Effector memory CD4-positive, alpha-beta T cell (primary cell): Measurements from ENCODE around the gene TMOD1.
"Not testable (repeated sequence)": the region's sequence is repeated elsewhere in the genome, so short reads cannot be mapped to it uniquely, and the experiment has no call there.

Experiments
- DNase-seq, 3 donors: peaks; one replicate each; pipeline ENCODE4 v3.0.0-alpha.2; 2020
- H3K27ac ChIP-seq: 2 replicates; pipeline ENCODE4 v1.7.0; 2013; ENCODE audit warnings: mild to moderate bottlenecking, low read length, moderate library complexity; ENCODE audit not compliant: insufficient read depth, poor library complexity, severe bottlenecking
- H3K27me3 ChIP-seq: replicated peaks from 2 replicates; pipeline ENCODE4 v1.7.0; 2013; ENCODE audit warnings: mild to moderate bottlenecking, low read length; ENCODE audit not compliant: insufficient read depth, control insufficient read depth, poor library complexity, severe bottlenecking
- H3K36me3 ChIP-seq: 2 replicates; pipeline ENCODE4 v1.7.0; 2013; ENCODE audit warnings: mild to moderate bottlenecking, low read length, moderate library complexity; ENCODE audit not compliant: control insufficient read depth, insufficient read depth
- H3K4me1 ChIP-seq: 2 replicates; pipeline ENCODE4 v1.7.0; 2013; ENCODE audit warnings: low read length, mild to moderate bottlenecking; ENCODE audit not compliant: control insufficient read depth, insufficient read depth, poor library complexity, severe bottlenecking
- H3K4me3 ChIP-seq: 2 replicates; pipeline ENCODE4 v1.7.0; 2013; ENCODE audit warnings: low read length, low read depth, mild to moderate bottlenecking; ENCODE audit not compliant: insufficient read depth, poor library complexity, severe bottlenecking
- H3K9me3 ChIP-seq: 2 replicates; pipeline ENCODE4 v1.7.0; 2013; ENCODE audit warnings: mild to moderate bottlenecking, low read length, moderate library complexity; ENCODE audit not compliant: control insufficient read depth

The TMOD1 gene

DNA sequence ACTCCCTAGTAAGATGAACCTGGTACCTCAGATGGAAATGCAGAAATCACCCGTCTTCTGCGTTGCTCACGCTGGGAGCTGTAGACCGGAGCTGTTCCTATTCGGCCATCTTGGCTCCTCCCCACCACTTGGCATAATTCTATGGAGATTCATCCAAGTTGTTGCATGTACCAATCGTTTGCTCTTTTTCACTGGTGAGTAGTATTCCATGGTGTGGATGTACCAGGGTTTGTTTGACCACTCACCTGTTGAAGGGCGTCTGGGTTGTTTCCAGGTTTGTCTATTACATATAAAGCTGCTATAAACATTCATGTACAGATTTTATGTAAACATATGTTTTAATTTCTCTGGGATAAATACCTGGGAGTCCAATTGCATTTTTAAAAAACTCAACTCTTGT, 85.4 kb downstream of the TMOD1 start:
- not testable (repeated sequence) for H3K4me3 ChIP-seq, H3K9me3 ChIP-seq, DNase-seq, H3K27me3 ChIP-seq, H3K36me3 ChIP-seq, H3K27ac ChIP-seq, H3K4me1 ChIP-seq

- H3K27ac ChIP-seq: no peak overlapping the region
- no peak overlapping the region for H3K4me3 ChIP-seq
- no peaks in the 10 kb centered on the region for H3K27me3 ChIP-seq
- no peaks in the 10 kb centered on the region for H3K4me1 ChIP-seq
- H3K36me3 ChIP-seq: no peaks in the 10 kb centered on the region
- H3K9me3 ChIP-seq: no peaks in the 10 kb centered on the region
- no peak for DNase-seq
Observed at GRCh38 chr9:97591535-97591934, 90.1 kb downstream of the TMOD1 start.

DNA sequence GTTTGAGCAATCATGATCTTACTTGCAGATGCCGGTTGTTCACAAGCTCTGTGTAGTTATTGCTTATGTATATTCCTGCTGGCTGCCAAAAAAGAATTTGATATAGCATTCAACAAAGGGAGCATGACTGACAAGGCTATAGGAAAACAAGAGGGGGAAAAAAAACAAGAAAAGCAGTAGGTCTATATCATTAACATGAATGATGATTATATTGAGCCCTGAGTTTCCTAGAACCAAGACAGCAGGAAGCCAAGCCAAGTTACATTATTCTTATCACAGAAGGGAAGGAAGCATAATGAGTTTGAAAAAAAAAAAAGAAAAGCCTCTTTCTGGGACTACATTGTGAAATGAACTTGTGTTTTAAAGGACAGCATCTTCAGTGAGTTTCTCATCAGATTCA, 90.7 kb downstream of the TMOD1 start:
- H3K9me3 ChIP-seq: no peaks in the 10 kb centered on the region
- no peak overlapping the region for H3K4me3 ChIP-seq
- H3K36me3 ChIP-seq: no peaks in the 10 kb centered on the region
- H3K27me3 ChIP-seq: no peaks in the 10 kb centered on the region
- H3K4me1 ChIP-seq: no peaks in the 10 kb centered on the region
- no peak for DNase-seq
- H3K27ac ChIP-seq: no peak overlapping the region

DNA sequence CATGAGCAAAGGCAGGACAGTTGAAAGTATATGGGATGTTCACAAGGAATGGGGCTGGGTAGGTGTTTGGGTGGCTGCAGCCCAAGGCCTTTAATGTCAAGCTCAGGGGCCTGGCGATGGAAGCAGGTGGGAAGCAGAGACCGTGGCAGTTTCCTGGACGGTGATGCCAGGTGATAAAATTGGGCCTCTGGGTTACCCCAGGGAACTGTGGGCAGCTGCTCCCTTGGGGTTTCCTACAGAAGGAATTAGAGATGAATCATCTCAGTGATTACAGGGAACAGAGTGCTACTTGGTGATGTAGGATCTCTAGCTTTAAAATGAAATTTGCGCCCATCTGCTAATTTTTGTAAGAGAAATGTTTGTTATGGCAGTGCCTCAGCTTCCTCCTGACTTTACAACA, 92.5 kb downstream of the TMOD1 start:
- H3K4me3 ChIP-seq: no peak overlapping the region
- H3K4me1 ChIP-seq: no peaks in the 10 kb centered on the region
- H3K9me3 ChIP-seq: no peaks in the 10 kb centered on the region
- no peaks in the 10 kb centered on the region for H3K36me3 ChIP-seq
- DNase-seq: no peak
- H3K27me3 ChIP-seq: no peaks in the 10 kb centered on the region
- no peak overlapping the region for H3K27ac ChIP-seq

DNA sequence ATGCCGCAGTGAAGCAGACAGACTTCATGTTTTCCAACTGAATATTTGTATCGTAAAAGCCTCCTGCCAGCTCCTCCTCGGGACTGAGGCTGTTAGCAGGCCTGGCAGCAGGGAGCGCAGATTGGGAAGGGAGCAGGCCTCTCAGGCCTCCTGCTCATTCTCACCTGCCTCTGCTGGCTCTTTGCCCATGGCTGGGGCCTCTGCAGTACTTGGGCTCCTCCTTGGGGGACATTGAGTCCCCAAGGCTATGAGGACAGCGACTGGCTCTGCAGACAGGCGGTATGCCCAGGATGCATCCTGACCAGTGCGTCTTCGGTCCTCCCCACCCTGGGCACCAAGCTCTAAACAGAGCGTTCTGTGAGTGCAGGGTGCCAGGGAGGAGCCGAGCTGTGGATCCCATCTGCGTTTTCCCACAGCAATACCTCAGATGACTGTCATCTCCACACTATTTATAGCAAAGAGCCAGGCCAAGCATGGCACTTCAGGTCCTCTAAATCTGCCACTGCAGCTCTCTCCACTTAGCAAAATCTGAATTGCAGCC, 93.0 kb downstream of the TMOD1 start:
- no peaks in the 10 kb centered on the region for H3K36me3 ChIP-seq
- DNase-seq: no peak
- no peaks in the 10 kb centered on the region for H3K9me3 ChIP-seq
- no peaks in the 10 kb centered on the region for H3K4me1 ChIP-seq
- H3K27me3 ChIP-seq: no peaks in the 10 kb centered on the region
- H3K27ac ChIP-seq: no peak overlapping the region
- no peak overlapping the region for H3K4me3 ChIP-seq

DNA sequence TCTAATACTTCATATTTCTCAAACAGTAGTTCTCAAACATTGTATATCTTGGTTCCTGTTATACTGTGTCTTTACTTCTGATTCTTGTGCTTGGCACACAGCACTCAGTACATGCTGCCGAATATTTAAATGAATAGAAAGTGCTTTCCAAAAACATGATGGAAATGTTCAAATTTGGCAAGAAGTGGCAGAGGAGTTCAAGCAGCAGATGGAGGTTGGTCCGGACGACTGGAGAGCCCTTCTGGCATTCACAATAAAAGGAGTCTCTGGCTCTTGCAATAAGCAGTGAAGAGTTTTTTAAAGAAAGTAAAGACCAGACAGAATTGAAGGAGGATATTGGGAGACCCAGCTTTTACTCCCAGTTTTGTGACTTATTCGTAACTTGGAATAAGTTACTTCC, 95.4 kb downstream of the TMOD1 start:
- Histone ChIP-seq H3K27ac (no peak overlapping the region), H3K9me3 (no peaks in the 10 kb centered on the region), H3K4me3 (no peak overlapping the region), H3K36me3 (peaks cover 11% of the 10 kb centered on the region), H3K27me3 (no peaks in the 10 kb centered on the region), H3K4me1 (no peaks in the 10 kb centered on the region)
- DNase-seq: no peak

GRCh38 chr9:97598461-97599288, 97.2 kb downstream of the TMOD1 start:
- Histone ChIP-seq H3K27me3 (no peaks in the 10 kb centered on the region), H3K36me3 (peaks cover 29% of the 10 kb centered on the region), H3K4me1 (no peaks in the 10 kb centered on the region), H3K4me3 (no peak overlapping the region), H3K9me3 (no peaks in the 10 kb centered on the region), H3K27ac (no peak overlapping the region)
- peak; percentile 18 to 44 (median 42) for DNase-seq

DNA sequence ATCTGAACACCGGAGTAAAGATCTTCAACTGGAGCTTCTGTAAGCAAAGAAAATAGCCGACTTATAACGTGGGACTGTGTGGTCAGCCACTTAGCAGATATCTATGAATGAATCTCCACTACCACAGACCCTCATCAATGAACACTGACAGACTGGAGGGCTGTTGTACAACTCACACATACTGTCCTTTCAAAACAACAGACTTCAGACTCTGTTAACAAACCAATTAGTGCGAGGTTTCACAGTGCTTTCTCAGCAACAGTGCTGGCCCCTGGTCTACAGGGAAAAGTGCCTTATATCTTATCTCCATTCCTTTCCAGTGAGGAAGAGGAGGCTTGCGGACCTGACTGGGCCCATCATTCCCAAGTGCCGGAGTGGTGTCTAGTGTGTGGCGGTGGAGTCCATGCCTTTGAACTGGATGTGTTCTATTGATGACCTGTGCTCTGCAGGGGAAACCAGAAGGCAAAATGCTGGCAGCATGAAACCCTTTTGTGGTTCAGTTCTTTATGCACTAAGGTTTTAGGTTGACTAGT, 97.9 kb downstream of the TMOD1 start:
- H3K4me3 ChIP-seq: no peak overlapping the region
- no peaks in the 10 kb centered on the region for H3K4me1 ChIP-seq
- H3K36me3 ChIP-seq: peaks cover 34% of the 10 kb centered on the region
- no peaks in the 10 kb centered on the region for H3K27me3 ChIP-seq
- no peaks in the 10 kb centered on the region for H3K9me3 ChIP-seq
- no peak overlapping the region for H3K27ac ChIP-seq
- DNase-seq: no peak

GRCh38 chr9:97600531-97601227, 99.2 kb downstream of the TMOD1 start:
- Histone ChIP-seq H3K36me3 (peaks cover 47% of the 10 kb centered on the region), H3K4me3 (no peak overlapping the region), H3K9me3 (no peaks in the 10 kb centered on the region), H3K27ac (no peak overlapping the region), H3K27me3 (no peaks in the 10 kb centered on the region), H3K4me1 (no peaks in the 10 kb centered on the region)
- no peak for DNase-seq
